ENCODE results near the gene MFAP4. TPM values are rescaled to one million over a fixed set of nuclear protein-coding genes. Genes with fewer than 3 reads are reported as not detected.

The MFAP4 gene
- total RNA-seq, 3 donors from 2014 or later = 19.0 to 127 (median 44.2) TPM

- peak; percentile 84 for ATAC-seq
- no peak overlapping the region for H3K4me3 ChIP-seq
- DNase-seq = peak in 2 of 3 donors; percentile 77 to 83
- TF ChIP-seq, protein P1, sequence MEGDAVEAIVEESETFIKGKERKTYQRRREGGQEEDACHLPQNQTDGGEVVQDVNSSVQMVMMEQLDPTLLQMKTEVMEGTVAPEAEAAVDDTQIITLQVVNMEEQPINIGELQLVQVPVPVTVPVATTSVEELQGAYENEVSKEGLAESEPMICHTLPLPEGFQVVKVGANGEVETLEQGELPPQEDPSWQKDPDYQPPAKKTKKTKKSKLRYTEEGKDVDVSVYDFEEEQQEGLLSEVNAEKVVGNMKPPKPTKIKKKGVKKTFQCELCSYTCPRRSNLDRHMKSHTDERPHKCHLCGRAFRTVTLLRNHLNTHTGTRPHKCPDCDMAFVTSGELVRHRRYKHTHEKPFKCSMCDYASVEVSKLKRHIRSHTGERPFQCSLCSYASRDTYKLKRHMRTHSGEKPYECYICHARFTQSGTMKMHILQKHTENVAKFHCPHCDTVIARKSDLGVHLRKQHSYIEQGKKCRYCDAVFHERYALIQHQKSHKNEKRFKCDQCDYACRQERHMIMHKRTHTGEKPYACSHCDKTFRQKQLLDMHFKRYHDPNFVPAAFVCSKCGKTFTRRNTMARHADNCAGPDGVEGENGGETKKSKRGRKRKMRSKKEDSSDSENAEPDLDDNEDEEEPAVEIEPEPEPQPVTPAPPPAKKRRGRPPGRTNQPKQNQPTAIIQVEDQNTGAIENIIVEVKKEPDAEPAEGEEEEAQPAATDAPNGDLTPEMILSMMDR (IDR thresholded peaks at IDR 0.05) = peak; percentile 67
- intact Hi-C loops (cut with DNase I, micrococcal nuclease) = no loop called here
- H3K9me3 ChIP-seq = no peaks in the 10 kb centered on the region
- no peaks in the 10 kb centered on the region for H3K36me3 ChIP-seq (ENCODE audit: low read depth)
- no peaks in the 10 kb centered on the region for H3K4me1 ChIP-seq (ENCODE audit: low read depth)
These were observed 48.7 kb downstream of the MFAP4 start for GRCh38 chr17:19338031-19338990.

GRCh38 chr17:19337712-19338023, 49.3 kb downstream of the MFAP4 start:
- TF ChIP-seq, protein P1 (IDR thresholded peaks at IDR 0.05) = no peak
- intact Hi-C loops (cut with DNase I, micrococcal nuclease) = no loop called here
- Histone ChIP-seq H3K36me3 (ENCODE audit: low read depth) (no peaks in the 10 kb centered on the region), H3K4me1 (ENCODE audit: low read depth) (no peaks in the 10 kb centered on the region), H3K4me3 (no peak overlapping the region), H3K9me3 (no peaks in the 10 kb centered on the region)
- ATAC-seq (no peak), DNase-seq (no peak)

GRCh38 chr17:19336938-19337711, 49.9 kb downstream of the MFAP4 start:
- no peak for DNase-seq
- ATAC-seq = no peak
- H3K4me3 ChIP-seq = no peak overlapping the region
- H3K36me3 ChIP-seq (ENCODE audit: low read depth) = no peaks in the 10 kb centered on the region
- no peaks in the 10 kb centered on the region for H3K4me1 ChIP-seq (ENCODE audit: low read depth)
- intact Hi-C loops (cut with DNase I, micrococcal nuclease) = no loop called here
- H3K9me3 ChIP-seq = no peaks in the 10 kb centered on the region
- TF ChIP-seq, protein P1 (IDR thresholded peaks at IDR 0.05) = no peak

DNA sequence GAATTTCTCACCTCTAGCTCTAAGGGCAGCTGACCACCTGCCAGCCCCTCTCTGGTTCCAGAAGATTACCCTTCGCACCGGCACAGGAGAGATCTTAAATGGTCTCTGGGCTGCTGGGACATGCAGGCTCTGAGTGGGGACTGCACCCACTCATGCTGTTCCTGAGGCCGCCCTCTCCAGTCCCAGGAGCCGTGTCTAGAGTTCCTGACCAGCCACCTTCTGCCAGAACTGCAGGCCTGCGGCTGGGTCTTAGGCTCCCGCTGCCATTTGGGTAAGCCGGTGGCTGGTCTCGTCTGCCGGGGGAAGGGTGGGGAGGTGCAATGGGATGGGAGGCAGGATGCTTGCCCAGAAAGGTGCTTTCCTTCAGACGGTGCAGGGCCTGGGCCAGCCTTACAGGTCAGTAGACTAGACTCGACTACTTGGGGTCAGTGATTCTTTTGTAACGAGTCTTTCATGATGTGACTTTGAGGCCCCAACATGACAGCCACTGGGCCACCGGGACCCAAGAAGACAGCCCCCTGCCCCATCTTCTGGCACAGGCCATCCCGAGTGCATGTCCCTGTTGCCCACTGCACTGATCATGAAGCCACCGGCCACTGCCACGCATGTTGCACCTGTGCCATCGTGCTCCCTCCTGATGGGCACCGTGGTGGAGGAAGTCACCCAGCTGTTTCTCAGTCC, 50.9 kb downstream of the MFAP4 start:
- Histone ChIP-seq H3K9me3 (no peaks in the 10 kb centered on the region), H3K4me1 (ENCODE audit: low read depth) (no peaks in the 10 kb centered on the region), H3K36me3 (ENCODE audit: low read depth) (no peaks in the 10 kb centered on the region), H3K4me3 (no peak overlapping the region)
- TF ChIP-seq, protein P1 (IDR thresholded peaks at IDR 0.05) = no peak
- intact Hi-C loops (cut with DNase I, micrococcal nuclease) = no loop called here
- ATAC-seq (no peak), DNase-seq (no peak)

DNA sequence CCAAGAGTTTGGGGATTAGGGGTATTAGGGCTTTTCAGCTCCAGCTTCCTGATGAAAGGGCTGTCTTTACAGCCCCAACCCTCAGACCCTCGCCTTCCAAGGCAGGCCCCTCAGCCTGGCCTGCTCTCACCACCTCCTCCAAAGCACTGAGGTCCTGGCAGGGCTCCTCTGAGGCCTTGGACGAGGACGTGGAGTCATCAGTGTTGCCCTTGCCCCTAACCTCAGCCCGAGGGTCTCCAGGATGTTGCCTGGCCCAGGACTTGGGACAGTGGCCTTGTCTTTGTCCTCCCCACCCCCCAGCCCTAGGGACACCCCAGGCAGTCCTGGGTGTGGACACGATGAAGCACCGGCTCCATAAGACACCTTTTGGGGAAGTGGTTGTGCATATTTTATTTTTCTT, 52.7 kb downstream of the MFAP4 start:
- no peaks in the 10 kb centered on the region for H3K4me1 ChIP-seq (ENCODE audit: low read depth)
- no peak for ATAC-seq
- no peak for DNase-seq
- no peak overlapping the region for H3K4me3 ChIP-seq
- no peaks in the 10 kb centered on the region for H3K36me3 ChIP-seq (ENCODE audit: low read depth)
- TF ChIP-seq, protein P1 (IDR thresholded peaks at IDR 0.05) = no peak
- H3K9me3 ChIP-seq = no peaks in the 10 kb centered on the region
- intact Hi-C loops (cut with DNase I, micrococcal nuclease) = no loop called here

Measured in mucosa of descending colon (tissue), 3 donors.